ENCODE measurements around the gene APC.
"Not testable (repeated sequence)": the region's sequence is repeated elsewhere in the genome, so short reads cannot be mapped to it uniquely, and the experiment has no call there.

Gene APC

DNA sequence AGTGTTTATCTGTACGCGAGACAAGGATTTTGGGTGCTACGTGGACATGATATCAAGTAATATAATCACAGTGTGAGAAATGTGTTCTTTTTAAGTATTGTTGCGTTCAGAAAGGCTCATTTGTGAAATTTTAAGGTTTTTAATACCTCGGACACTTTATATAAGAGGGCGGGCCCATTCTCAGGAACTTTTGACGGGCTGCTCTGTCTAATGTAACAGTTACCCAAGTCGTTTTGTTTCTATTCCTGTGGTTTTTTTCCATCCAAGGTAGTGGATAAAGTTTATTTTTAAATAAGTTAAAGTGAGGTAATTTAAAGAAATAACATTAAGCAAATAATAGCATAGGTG, 123.9 kb downstream of the APC start:
- DNase-seq = no peak

DNA sequence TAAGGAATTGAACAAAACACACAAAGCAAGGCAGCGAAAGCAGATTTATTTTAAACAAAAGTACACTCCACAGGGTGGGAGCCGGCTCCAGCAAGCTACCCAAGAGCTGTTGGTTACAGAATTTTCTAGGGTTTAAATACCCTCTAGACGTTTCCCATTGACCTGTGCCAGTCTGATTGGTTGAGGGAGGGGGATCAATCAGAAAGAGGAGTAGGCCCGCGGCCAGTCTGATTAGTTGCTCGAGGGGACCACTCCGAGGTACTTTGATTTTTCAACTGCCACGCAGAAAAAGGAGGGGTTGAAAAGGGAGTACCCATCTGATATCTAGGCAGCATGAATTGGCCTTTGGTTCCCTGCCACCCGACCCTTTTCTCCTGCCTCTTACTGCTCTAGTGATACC, 124.4 kb downstream of the APC start:
- no peak for DNase-seq

DNA sequence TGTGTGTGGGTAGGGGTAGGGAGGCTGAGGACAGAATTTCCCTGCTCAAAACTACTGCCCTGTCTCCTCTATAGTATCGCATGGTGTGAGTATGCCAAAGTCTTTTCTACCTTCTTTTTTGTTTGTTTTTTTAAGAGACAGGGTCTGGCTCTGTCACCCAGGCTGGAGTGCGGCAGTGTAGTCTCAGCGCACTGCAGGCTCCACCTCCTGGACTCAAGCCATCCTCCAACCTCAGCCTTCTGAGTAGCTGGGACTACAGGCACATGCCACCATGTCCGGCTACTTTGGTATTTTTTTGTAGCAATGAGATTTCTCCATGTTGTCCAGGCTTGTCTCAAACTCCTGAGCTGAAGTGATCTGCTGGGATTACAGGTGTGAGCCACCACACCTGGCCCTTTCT, 125.9 kb downstream of the APC start:
- no peak for DNase-seq

DNA sequence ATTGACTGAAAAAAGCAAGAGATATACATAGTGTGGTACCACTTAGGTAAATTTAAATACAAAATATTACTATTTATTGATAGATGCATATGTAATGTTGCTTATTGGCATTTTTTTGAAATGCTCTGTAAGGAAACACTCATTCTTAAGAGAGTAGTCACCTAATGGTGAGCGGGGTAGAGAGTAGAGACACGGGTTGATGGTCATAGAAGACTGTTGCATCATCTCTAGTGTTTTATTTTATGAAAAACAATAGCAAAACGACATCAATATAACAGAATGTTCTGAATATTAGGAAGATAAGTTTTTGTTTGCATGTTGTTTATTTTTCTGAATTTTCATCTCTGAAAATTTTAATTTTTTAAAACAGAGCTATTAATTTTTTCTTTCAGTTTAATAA, 127.4 kb downstream of the APC start:
- no peak for DNase-seq

DNA sequence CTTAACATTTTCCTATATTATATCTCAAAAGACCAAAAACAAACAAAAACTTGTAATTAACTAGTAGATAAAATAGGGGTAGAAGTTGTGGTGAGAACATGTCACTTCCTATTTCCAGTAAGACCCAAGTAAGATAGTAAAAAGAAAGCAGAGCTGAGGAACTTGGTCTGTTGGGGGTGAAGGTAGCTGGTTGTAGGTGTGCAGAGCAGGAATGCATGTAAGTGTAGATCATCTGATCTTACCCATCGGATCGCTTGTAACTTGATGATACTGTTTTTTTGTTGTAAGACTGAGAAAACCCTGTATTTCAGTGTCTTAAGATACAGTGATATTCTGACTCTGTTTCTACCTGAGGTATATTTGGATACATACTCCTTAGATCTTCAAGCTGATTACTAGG, 129.1 kb downstream of the APC start:
- DNase-seq = no peak

DNA sequence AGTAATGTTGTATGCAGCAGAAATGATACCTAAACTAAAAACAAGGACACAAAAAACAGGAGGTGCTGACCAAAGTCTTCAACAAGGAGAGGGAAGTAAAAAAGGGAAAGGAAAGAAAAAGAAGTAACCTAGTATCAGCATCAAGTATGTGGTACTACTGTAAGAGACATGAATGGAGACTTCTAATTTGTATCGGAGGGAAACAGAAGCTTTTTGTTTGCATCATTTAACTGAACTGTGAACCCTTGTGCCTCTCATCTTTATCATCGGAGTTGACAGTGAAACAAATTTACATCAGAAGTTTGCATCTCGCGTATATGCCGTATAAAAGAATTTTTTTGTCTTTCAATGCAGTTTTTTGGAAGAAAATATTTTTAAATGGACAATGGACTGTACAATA, 129.7 kb downstream of the APC start:
- no peak for DNase-seq

DNA sequence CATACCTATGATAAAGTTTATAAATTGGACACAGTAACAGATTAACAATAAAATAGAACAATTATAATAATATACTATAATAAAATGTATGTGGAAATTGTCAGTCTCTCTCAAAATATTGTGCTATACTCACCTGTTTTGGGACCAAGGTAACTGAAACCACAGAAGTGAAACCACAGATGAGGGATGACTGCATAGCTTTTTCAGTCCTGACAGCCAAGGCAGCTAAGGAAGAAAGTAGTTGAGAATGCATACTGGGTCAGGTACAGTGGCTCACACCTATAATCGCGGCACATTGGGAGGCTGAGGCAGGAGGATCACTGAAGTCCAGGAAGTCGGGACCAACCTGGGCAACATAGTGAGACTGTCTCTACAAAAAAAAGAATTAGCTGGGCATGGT, 132.3 kb downstream of the APC start:
- peak; percentile 47 for DNase-seq

DNA sequence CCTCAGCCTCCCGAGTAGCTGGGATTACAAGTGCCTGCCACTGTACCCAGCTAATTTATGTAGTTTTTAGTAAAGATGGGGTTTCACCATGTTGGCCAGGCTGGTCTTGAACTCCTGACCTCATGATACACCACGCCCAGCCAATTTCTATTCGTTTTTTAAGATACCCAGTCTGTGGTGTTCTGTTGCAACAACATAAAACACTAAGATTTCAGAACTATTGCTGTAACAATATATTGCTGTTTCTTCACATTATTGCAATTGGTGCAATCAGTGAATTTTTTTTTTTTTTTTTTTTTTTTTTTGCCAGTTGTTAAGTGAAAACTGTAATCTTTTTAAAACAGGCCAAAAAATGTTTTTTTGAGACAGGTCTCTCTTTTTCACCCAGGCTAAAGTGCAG, 133.3 kb downstream of the APC start:
- no peak for DNase-seq

DNA sequence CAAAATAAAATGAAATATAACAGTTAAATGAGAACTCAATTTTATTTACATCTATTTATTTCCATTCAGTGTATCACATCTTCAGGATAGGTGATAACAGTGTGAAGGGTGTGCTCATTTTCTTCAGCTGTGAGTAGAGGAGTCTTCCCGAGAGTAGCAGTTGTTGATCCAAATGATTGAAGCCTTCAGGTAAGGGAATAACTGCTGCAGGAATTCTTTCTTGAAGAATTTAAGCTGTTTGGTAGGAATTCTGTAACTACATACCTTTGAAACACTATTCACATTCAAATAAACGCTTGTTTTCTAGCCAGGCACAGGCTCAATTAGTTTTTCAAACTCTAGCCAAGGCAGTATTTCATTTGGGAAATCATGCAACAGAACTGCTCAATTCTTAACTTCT, 138.7 kb downstream of the APC start:
- no peak for DNase-seq

DNA sequence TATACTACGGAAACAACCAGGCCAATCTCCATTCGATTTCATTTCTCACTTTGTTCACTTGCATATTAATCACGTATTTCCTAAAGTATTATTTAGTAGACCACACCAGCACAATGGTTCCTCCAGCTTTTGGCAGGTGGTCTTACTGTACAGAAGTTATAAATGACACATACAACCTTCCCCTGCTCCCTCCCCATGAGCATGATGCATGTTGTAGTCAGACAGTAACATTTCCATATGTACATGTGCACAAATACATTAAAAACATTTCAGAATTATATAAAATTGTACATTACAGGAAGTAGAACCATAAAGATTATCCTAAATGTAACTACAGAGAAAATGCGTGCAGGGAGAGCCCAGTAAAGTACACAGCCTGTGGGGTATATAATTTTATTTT, 140.4 kb downstream of the APC start:
- DNase-seq = no peak

DNA sequence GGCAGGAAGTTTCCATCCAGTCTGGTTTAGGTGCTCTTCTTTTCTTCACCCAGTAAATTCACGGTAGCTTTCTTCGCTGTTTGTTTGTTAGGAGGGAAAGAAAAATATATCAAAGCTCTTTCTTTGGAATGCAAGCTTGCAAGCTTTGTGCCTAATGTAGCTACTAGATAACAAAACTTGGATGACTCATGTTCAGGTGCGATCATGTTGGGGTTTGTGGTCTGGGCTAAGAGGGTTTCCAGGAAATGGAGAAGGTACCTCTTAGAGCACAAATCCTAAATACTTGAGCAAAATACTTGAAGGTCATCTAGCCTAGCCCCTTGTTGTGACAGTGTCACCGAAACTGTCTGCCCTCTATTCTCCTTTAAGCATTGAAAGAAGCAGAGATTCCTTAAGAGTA, 141.1 kb downstream of the APC start:
- DNase-seq = peak; percentile 79

DNA sequence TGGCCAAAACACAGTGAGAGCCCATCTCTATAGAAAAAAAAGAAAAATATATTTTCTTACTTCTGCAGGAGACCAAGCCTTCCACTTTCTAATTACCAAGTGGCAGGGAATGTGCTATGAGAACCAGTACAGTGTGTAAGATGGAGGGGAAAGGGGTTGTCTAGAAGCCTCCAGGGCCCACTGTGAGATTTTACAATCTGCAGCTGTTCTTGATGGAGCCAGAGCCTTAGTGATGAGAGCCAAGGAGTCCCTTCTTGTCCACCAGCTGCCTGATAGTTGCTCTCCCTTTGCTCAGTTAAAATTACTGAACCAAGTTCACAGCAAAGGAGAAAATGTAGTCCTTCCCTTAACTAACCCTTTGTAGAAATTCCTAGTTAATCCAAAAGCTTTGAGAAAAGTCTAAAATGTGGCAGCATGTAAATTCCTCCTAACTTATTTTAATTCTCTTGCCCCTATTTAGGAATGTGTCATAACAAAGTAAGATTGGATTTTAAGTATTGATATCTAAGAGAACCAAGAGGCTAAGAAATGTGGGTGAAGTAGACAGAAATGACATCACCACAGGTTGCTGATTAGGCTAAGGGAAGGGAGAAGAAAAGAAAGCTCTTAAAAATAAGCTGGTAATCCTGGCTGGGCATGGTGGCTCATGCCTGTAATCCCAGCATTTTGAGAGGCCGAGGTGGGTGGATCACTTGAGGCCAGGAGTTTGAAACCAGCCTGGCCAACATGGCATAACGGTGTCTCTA, 142.7 kb downstream of the APC start:
- no peak for DNase-seq

DNA sequence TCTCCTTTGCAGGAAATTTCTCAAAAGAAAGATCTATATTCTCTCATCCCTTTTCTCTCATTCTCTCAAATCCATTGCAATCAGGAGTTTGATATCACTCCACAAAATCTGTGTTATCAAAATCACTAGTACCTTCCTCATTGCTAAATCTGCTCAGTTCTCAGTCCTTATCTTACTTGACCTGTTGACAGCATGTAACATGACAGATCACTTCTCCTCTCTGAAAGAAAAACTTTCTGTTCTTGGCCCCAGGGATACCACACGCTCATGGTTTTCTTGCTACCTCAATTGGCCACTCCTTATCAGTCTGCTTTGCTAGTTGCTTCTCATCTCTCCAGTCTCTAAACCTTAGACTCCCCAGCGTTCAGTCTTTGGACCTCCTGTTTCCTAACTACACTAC, 145.5 kb downstream of the APC start:
- no peak for DNase-seq

DNA sequence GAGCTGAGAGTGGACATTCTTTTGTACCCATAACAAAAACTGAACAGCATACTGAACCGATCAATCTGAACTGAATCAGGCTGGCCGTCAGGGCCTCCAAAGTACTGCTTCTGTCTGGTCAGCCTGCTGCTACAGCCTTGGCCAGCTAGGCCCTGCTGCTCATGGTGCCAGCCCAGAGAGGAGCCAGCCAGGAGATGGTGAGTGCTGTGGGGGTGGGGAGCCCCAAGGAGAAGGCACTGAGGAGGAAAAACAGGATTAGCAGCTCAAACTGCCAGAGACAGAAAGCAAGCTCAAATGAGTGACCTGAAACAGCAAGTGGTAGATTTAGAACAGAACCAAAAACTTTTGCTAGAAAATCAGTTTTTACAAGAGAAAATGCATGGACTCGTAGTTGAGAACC, 147.3 kb downstream of the APC start:
- DNase-seq = no peak

DNA sequence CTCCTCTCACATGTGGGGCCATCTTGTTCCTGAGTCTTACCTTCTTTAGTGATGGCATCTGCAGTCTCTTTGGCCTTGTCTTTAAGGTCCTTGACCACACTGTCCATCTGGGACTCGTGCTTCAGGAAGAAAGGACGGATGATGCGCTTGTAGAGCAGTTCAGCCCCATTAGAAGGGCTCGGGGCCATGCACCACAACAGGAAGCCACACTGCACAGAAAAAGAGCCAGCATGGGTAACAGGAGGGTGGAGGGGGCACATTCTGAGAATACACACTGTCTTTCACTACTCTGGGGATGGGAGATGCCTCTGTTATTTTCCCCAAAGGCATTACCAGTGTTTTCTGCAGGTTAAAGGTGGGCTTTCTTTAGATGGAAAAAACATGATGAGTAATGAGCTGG, 149.3 kb downstream of the APC start:
- no peak for DNase-seq

DNA sequence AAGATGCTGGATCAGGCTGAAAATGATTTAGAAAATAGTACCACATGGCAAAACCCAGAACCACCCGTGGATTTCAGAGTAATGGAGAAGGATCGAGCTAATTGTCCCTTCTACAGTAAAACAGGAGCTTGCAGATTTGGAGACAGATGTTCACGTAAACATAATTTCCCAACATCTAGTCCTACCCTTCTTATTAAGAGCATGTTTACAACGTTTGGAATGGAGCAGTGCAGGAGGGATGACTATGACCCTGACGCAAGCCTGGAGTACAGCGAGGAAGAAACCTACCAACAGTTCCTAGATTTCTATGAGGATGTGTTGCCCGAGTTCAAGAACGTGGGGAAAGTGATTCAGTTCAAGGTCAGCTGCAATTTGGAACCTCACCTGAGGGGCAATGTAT, 154.4 kb downstream of the APC start:
- not testable (repeated sequence) for DNase-seq

DNA sequence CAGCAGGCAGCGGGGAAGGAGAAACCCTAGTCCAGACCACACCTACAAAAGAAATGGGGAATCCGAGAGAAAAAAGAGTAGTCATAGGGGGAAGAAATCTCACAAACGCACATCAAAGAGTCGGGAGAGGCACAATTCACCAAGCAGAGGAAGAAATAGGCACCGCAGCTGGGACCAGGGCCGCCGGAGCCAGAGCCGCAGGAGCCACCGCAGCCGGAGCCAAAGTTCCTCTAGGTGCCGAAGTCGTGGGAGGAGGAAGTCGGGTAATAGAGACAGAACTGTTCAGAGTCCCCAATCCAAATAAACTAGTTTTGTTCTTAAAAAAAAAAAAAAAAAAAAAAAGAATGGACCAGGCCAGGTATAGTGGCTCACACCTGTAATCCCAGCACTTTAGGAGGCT, 155.1 kb downstream of the APC start:
- DNase-seq = no peak

DNA sequence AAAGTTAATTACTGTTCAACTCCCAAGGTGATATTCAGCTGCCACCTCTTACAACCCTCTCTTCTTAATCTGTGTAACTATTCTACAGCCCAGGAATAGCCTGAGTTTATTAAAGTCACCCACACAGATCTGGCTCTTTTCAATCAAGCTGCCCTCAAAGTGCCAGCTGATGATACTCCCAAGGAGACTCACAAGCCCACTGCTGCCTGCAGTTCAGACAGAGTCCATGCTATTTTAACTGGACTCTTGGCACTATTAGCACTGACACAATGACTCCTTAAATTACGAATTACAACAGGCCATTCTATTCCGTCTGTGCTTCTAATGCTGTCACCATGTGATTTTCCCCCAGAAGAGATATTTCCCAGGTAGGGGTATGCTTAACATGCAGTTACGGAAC, 158.0 kb downstream of the APC start:
- no peak for DNase-seq
